ENCODE measurements around the gene GEN1.

The GEN1 gene, protein sequence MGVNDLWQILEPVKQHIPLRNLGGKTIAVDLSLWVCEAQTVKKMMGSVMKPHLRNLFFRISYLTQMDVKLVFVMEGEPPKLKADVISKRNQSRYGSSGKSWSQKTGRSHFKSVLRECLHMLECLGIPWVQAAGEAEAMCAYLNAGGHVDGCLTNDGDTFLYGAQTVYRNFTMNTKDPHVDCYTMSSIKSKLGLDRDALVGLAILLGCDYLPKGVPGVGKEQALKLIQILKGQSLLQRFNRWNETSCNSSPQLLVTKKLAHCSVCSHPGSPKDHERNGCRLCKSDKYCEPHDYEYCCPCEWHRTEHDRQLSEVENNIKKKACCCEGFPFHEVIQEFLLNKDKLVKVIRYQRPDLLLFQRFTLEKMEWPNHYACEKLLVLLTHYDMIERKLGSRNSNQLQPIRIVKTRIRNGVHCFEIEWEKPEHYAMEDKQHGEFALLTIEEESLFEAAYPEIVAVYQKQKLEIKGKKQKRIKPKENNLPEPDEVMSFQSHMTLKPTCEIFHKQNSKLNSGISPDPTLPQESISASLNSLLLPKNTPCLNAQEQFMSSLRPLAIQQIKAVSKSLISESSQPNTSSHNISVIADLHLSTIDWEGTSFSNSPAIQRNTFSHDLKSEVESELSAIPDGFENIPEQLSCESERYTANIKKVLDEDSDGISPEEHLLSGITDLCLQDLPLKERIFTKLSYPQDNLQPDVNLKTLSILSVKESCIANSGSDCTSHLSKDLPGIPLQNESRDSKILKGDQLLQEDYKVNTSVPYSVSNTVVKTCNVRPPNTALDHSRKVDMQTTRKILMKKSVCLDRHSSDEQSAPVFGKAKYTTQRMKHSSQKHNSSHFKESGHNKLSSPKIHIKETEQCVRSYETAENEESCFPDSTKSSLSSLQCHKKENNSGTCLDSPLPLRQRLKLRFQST

DNA sequence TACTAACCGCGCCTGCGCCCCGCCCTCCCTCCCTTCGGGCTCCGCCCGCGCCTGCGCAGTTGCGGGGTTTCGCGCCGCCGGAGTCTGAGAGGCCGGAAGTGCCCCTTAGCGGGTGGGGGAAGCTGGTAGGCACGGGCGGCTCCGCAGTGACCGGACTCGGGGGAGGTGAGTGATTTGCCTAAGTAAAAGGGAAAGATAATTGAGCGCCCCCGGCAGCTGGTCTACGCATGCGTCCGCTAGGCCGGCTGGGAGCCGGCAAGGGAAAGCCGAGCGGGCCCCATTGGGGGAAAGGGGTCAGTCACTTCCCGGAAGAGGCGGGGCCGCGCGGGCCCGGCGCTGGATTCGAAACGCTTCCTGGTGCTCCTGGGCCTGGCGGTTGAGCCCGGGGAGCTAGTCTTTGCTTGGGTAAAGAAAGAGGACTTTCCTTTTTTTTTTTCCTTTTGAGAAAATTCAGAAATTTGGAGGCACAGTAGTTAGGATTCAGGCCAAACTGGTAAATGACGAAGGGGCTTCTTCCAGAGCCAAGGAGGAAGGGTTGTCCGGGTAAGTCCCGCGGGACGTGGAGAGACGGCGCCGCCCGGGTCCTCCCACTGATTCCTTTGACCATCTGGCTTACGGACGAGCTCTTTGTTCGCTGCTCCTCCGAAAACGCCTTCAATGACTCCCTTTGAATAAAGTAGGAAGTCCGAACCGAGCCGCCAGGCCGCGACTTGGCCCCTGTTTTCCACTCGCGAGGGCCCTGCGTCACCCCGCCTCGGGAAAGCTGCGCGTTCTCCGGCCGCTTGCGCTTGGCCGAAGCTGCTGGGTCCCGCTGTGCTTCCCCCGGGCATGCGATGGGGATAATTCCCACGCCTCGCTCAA lies at the start of gene GEN1, which contains the start of gene SMC6:
Gene GEN1, plus strand, starts transcription at position 336 of the 861 bp plus-strand sequence. CDS start 5,806 bp downstream, outside the sequence.
Gene SMC6, minus strand, starts transcription at position 8 of the 861 bp plus-strand sequence. CDS start 7,864 bp downstream, outside the sequence.
- peak; percentile 75 for DNase-seq

DNA sequence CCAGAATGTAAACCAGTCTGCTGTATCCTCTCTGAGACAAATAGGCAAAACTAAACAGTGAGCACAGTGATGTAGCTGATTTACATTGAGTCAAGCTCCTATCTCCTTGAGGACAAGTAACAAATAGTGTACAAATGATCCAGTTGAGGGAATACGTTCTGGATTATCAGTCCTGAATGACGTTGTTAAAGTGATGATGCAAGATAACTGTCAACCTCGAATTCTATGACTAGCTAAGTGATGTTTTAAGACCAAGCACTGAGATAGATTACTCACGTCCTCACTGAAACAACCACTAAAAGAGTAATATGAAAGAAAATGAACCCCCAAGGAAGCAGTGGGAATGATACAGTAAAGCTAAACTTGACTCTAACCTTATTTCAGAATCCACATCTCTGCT lies 47.1 kb upstream of the GEN1 start:
- DNase-seq, result no peak

DNA sequence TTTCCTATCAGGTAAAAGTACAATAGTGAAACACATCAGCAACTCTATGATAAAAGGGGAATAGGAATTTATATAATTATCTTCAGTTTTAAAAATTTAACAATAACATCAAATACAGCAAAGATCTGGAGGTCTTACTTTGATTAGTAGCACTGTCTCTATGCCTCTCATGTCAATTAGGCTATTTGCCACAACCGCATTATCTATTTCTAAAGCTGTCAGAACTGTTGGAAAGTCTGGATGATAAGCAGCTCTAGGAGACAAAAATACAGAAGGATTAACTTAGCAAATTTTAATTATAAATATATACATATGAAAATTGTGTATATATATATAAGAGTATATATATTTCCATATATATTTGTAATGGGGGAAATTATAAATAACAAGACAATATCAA lies 45.4 kb upstream of the GEN1 start:
- DNase-seq, result no peak

DNA sequence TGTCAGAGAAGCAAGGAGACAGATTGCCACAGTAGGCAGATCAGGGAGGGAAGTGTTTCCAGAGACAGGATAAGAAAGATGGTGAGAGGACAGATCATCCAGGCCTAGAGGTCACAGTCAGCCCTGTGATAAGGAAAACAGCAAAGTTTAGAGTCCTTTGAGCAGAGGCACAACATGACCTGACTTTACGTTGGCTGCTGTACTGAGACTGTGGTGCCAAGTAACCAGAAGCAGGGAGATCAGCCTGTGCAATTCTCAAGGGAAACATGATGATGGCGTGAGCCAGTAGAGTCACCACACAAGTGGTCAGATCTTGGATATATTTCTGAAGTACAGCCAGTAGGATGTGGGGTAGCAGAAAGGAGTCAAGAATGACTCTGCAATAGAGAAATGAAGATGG lies 44.0 kb upstream of the GEN1 start:
- DNase-seq, result no peak

DNA sequence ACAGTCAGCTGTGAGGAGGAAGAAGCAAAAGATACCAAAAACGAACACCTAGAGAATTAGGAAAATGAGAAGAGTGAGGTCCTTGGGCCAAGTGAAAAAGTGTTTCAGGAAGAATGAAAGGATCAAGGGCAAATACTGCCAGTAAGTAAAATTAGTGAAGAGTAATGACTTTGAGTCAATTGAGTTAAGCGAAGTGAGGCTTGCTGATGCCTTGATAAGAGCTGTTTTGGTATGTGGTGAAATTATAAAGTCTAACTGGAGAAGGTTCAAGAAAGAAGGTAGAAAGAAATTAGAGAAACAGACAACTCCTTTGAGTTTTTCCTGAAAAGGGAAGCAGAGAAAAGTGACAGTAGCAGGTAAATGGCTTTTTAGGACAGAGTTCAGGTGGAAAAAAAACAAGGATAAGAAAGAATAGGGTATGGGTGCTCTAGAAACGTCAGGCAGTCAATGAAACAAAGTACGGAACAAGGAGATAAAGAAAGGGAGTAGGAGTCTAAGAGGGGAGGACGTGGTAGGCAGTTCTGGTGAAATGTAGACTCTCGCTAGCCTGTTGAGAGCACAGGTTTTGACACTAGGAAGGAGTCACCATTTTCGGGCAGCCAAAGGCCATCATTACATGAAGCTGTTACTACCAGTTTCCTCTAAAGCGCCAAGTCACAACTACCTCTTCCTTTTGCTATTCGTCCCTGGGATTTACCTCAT lies 43.2 kb upstream of the GEN1 start:
- no peak for DNase-seq

DNA sequence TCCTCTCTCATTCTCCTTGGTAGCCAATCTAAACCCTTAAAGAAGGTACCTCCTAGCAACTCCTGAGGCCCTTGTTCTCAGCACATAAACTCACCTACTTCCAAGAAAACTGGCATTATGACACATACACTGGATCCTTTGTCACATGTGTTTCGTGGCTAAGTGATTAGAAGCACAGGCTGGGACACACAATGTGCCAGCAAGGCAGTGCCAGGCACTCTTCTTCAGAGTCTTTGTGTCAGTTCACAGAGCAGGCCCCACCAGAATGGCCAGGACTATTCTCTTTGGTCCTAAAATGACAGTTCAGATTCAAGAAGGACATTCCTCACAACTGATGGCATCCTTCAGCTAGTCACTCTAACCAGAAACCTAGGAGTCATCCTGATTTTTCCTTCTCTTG lies 40.6 kb upstream of the GEN1 start:
- no peak for DNase-seq

DNA sequence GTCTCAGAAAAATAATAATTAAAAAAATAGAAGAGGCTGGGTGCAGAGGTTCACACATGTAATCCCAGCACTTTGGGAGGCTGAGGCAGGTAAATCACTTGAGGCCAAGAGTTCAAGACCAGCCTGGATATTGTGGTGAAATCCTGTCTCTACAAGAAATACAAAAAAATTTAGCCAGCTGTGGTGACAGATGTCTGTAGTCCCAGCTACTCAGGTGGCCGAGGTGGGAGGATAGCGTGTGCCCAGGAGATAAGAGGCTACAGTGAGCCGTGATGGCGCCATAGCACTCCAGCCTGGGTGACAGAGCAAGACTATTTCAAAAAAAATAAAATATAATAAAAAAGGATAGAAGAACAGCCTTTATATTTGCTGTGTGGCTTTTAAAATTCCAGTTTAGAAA lies 36.3 kb upstream of the GEN1 start:
- DNase-seq, result no peak

DNA sequence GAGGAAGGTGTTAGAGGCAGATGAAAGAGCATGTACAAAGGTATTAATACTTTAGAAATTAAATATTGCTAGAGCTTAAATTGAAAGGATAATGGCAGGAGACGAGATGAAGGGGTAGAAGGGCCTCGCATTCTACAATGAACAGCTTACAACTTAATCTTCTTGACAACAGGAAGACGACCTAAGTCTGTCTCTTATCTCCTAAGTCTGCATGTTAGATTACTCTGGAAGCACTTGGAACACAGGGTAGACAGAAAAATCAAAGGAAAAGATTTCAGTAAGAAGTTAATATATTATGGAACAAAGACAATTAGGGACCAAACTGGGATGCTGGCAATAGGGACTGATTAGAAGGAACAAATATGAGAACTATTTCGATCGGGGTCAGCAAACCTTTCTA lies 35.2 kb upstream of the GEN1 start:
- no peak for DNase-seq

DNA sequence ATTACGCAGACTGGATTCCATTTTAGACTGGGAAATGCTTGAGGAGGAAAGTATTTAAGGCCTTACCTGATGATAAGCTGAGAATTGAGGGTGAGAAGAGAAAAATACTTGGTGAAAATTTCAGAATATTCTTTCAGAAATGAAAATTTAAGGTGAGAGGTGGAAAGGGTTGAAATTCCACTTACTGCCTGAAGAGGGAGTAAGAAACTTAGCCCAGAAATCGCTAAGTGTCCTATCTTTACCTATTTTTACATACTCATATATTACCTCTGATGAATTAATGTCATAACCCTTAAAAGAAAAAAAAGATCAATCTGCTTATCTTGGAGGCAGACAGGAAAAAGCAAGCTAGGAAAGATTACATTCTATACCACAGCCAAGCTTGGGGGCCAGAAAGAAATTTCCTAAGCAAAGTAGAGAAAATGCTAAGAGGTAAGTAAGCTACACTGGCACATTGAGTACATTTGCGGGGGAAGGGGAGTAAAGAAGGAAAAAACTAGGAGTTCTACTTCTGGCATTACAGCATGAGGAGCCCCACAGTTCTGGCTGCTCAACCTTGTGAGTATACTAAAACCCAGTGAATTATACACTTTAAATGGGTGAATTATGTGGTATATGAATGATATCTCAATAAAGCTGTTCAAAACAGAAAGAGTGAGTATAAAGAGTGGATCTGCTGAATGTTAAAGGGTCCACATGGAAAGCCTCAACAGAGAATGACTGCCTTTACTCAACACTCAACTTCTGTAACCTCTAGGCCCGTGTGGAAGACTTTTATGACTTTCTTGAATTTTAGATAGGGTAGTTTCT lies 34.2 kb upstream of the GEN1 start:
- DNase-seq, result no peak

DNA sequence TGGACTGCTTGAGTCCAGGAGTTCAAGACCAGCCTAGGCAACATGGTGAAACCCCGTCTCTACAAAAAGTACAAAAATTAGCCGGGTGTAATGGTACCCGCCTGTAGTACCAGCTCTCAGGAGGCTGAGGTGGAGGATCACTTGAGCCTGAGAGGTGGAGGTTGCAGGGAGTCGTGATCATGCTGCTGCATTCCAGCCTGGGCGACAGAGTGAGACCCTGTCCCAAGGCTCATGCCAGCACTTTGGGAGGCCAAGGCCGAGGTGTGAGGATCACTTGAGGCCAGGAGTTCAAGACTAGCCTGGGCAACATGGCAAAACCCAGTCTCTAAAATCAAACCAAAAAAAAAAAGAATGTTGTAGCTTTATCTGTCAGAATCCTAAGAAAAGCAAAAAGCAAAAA lies 25.7 kb upstream of the GEN1 start:
- DNase-seq, result no peak

DNA sequence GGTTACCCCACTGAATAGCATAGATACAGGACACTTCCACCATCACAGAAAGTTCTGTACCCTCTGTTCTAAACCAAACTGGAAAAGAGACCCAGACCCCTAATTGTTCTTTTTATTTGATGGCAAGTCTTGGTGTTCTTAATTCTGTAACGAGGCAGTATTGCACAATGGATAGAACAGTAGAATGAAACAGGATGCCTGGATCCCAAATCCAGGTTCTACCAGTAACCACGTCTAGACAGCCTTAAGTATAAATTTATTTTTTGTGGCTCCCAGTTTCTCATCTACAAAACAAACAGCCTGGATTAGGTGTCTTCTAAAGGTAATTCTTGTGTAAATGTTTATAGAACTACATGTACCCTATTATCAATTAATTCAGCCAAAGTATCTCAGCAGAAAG lies 24.1 kb upstream of the GEN1 start:
- no peak for DNase-seq

DNA sequence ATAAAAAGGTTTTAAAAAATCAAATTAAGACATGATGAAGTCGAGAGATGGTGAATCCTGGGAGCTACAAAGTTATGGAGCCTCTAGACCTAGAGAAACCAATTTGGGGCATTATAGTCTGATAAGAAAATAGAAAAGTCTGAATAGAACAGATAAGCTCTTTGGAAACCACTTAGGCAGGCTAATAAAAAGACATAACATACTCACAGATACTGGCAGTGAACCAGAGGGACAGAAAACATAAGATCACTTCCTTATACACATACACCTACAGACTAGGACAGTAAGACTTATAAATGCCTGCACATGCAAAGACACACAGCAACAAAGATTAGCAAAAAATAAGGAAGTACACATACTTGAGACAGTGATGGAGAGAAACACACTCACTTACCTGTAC lies 20.3 kb upstream of the GEN1 start:
- DNase-seq, result no peak

DNA sequence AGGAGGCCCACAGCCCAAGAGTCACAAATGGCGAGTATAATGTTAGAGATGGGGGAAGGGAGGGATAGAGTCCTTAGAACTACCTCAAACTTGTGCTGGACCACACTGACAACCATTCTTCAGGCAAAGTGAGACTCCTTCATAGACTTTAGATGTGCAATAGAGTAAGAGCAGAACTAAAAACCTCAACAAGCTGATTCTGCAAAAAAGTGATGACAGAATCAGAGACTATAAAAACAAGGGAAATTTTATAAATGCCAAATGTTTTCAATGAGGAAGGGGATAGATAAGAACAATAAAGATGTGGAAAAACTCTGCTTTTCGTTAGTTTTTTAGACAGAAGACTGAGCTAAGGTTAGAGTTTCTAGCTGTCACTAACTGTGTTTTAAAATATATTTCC lies 18.1 kb upstream of the GEN1 start:
- DNase-seq, result no peak

DNA sequence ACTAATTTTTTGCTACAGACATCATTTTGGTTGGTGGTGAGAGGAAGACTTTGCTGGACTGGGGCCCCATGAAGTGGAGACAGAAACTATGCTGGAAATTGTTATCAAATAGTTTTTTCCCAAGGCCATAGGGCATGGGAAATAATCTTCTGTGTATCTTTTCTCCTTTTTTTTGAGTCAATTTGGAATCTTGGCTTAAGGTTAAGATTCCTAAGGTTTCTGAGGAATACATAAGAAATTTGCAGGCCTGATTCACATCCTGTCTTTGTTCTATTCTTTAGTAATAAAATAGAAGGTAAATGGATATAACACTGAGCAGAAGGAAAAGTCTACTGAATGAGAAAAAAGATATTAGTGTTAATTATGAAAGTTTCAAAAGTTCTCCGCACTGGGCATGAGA lies 16.9 kb upstream of the GEN1 start:
- no peak for DNase-seq

DNA sequence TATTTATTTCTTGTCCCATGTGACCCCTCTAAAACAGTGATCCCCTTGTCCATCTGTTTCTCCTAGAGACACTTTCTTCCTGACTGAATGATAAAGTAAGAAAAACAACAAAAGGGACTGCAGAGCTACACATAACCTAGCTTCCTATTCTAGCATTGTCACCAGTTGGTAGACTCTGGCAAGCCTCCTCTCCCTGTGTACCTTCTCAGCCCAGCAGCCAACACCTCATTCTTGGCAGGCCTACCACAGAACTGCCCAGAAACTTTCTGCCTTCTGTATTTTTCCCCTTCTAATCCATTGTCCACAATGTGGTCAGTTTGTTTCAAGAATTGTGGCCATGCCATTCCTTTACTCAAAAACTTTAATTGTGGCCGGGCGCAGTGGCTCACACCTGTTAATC lies 13.7 kb upstream of the GEN1 start:
- no peak for DNase-seq

DNA sequence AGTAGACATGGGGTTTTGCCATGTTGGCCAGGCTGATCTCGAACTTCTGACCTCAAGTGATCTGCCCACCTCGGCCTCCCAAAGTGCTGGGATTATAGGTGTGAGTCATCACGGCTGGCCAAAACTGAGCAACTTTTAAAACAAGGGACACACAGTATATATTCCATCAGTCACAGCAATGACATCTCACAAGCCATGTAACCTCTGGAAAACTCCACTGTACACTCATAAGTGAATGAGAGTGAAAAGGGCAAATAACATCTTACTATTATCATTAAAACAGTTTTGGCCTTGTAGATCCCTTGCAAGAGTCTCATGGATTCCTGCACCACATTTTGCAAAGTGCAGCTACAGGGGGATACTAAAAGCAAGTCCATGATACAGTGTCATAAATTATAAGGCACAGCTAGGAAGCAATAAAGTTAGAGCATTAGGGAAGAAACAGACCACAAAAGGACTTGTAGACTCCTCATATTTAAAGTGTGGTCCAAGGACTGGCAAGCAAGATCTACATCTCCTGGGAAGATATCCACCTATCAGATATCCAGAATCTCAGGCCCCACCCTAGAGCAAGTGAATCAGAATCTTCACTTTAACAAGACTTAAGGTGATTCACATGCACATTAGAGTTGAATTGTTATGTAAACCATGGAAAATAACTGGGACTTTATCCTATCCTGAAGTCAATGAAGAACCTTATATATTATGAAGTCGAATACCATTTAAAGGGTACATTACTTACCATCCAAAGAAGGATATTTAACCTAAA lies 6.1 kb upstream of the GEN1 start:
- DNase-seq, result no peak

DNA sequence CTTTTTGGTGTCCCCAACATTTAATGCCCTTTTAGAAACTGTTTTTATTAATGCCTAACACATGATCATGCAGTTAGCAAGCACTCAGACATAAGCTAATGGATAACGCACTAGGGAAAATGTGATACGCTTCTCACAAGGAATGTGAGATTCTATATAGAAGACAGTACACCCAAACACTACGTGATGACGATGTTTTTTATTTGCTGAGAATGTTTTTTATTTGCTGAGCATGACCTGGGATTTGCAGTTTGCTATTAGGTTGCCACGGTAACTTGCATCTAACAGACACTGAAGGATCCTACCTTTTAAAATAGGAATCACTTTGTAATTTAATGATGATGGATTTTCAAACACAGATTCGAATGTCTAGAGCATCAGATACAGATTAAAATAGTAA lies 5.2 kb upstream of the GEN1 start:
- DNase-seq, result no peak

DNA sequence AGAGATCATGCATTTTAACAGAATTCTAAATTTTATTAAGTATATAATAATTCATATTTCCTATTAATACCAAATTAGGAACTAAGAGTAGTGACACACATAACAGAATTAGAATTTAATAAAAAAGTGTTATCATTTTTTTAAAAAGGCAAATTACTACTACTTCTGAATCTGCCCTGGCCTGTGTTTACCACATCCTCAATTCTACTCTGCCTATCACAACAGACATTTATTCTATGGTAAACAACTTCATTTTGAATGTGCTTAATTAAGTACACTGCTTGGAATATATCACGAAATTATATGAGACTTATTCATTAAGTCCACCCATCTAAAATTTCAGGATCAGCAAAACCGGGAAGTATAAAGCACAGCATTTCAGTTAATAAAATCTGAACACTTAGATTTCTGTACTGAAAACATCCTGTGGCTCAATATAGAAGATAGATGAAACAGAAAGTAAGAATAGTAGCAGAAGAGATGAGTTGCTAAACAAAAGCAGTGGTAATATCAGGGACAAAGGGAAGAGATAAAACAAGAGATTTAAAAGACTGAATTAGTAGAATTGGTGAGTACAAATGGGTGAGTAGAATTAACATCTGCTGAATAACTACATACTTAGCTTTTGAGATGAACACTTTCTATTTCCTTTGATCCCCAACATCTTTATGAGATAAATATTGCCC lies 4.0 kb upstream of the GEN1 start:
- no peak for DNase-seq

DNA sequence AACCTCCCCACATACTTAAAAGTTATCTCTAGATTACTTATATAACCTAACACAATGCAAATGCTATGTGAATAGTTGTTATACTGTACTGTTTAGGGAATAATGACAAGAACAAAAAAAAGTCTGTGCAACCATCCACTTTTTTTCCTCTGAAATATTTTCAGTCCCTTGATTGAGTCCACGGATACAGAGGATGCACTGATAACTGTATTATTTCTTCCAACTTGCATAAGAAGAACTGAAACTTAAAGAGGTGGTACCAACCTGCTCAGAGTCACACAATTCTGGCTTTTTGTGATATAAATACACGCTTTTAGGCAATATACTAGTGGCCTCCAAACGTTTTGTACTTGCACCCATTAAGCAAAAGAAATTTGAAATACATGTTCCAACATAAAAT lies 1.7 kb upstream of the GEN1 start:
- DNase-seq, result no peak

Measured in GF-D8 (cell line).